K562 (cell line): ENCODE data around the gene USP49. TPM values are rescaled to one million over a fixed set of nuclear protein-coding genes. Genes with fewer than 3 reads are reported as not detected.
A peak's percentile ranks its signal among the peaks of the same experiment; 100 is the strongest.

Experiments
- ARID3A ChIP-seq: IDR thresholded peaks from 2 replicates; pipeline ENCODE4 v1.6.1; 2012; ENCODE audit warnings: low read depth, low read length, improper control_type of control experiment, borderline replicate concordance
- CBFA2T2 ChIP-seq: fragments of 450-650 bp; conservative IDR thresholded peaks from 2 replicates; pipeline ENCODE4 v1.6.1; 2017; ENCODE audit warnings: mild to moderate bottlenecking
- ETS1 ChIP-seq: conservative IDR thresholded peaks from 2 replicates; pipeline ENCODE4 v1.6.1; 2011; ENCODE audit warnings: low read depth, mild to moderate bottlenecking, low read length; ENCODE audit not compliant: control insufficient read depth
- FUS ChIP-seq: fragments of 200-400 bp; formaldehyde crosslinking; optimal IDR thresholded peaks from 2 replicates; pipeline ENCODE3; 2017; ENCODE audit warnings: low read depth, low read length
- HES1 ChIP-seq: fragments of 450-650 bp; IDR thresholded peaks from 2 replicates; pipeline ENCODE4 v1.6.1; 2016; ENCODE audit warnings: low read depth, mild to moderate bottlenecking, moderate library complexity
- KAT7 ChIP-seq: sonication (generic); formaldehyde crosslinking; IDR thresholded peaks from 2 replicates; pipeline ENCODE4 v1.8.0; 2022; ENCODE audit warnings: missing genetic modification reagents, mild to moderate bottlenecking, borderline replicate concordance
- KDM2B ChIP-seq: fragments of 250-450 bp; sonication (Bioruptor Pico); IDR thresholded peaks from 2 replicates; pipeline ENCODE4 v1.8.0; 2021; ENCODE audit warnings: mild to moderate bottlenecking, moderate library complexity
- MECOM ChIP-seq: fragments of 250-450 bp; sonication (Bioruptor Pico); IDR thresholded peaks from 2 replicates; pipeline ENCODE4 v1.8.0; 2022; ENCODE audit warnings: inconsistent platforms
- MEIS2 ChIP-seq: fragments of 450-650 bp; IDR thresholded peaks from 2 replicates; pipeline ENCODE4 v1.6.1; 2014; ENCODE audit warnings: mild to moderate bottlenecking; ENCODE audit not compliant: partially characterized antibody
- NELFE ChIP-seq: IDR thresholded peaks from 2 replicates; pipeline ENCODE4 v1.6.1; 2011; ENCODE audit warnings: mild to moderate bottlenecking; ENCODE audit not compliant: insufficient read depth, insufficient read length
- SMAD4 ChIP-seq: fragments of 250-450 bp; sonication (Bioruptor Pico); conservative IDR thresholded peaks from 2 replicates; pipeline ENCODE4 v1.8.0; 2021; ENCODE audit warnings: inconsistent platforms, mild to moderate bottlenecking, moderate library complexity
- USF1 ChIP-seq: sonication (generic); formaldehyde crosslinking; IDR thresholded peaks from 2 replicates; pipeline ENCODE4 v1.9.0; 2022; ENCODE audit warnings: mild to moderate bottlenecking, missing genetic modification reagents
- XRCC5 ChIP-seq: fragments of 200-400 bp; formaldehyde crosslinking; IDR thresholded peaks from 2 replicates; pipeline ENCODE4 v1.6.1; 2017; ENCODE audit warnings: low read depth, mild to moderate bottlenecking, low read length
- ZNF586 ChIP-seq: fragments of 450-650 bp; formaldehyde crosslinking; conservative IDR thresholded peaks from 2 replicates; pipeline ENCODE4 v1.4.0; 2020; ENCODE audit warnings: mild to moderate bottlenecking, moderate library complexity
- polyA plus RNA-seq, 8 experiments: library from polyadenylated mRNA; depleted of rRNA in 4 of 8; stranded (reverse) in 5 of 8; unstranded in 3 of 8; fragments of >200 nt; fragmentation: Nextera tagmentation in 2 of 8; fragmentation: Illumina TruSeq in 1 of 8; extraction: Ambion mirVana in 2 of 8; extraction: Trizol in 1 of 8; gene quantifications; 2 replicates each; pipeline versions ENCODE4 v1.2.1 to v1.2.3, GENCODE V29; 2011 to 2014; ENCODE audit warnings: inconsistent platforms in 1 of 8, missing spikeins in 1 of 8
- total RNA-seq, 7 experiments: library from RNA; depleted of rRNA in 6 of 7; stranded (reverse); fragments of >200 nt in 6 of 7; fragmentation: Illumina TruSeq in 2 of 7; extraction: Trizol in 2 of 7; gene quantifications; 2 replicates each; pipeline versions ENCODE4 v1.2.1 to v1.2.3, GENCODE V29; 2011 to 2021; ENCODE audit warnings: low replicate concordance in 1 of 7

USP49 gene
- total and polyA plus RNA-seq, 9 of the 15 experiments (the other 6 are each of a cell fraction or from before 2014, with no cell fraction given): 1.0 to 9.9 (median 6.5) TPM

GRCh38 chr6:41941280-41942066 lies 46.3 kb upstream of the USP49 start, which contains the start of gene CCND3 (continued):
- no peak for TF ChIP-seq HES1
- TF ChIP-seq FUS: no peak
- no peak for TF ChIP-seq CBFA2T2
- peak; percentile 90 for TF ChIP-seq KDM2B (CRISPR knock-in tag)
- peak; percentile 60; the same call in 1 of the 2 replicates for TF ChIP-seq KAT7 (CRISPR knock-in tag)
- 0 out of 2 replicates have a peak, but pooled peaks have one; percentile 32 for TF ChIP-seq ARID3A
- peak; percentile 68; the same call in 1 of the 2 replicates for TF ChIP-seq SMAD4 (CRISPR knock-in tag)
- no peak for TF ChIP-seq MEIS2
- TF ChIP-seq NELFE: no peak
- no peak for TF ChIP-seq USF1 (CRISPR knock-in tag)
- no peak for TF ChIP-seq MECOM
- TF ChIP-seq ETS1: peak; percentile 92
- 0 out of 2 replicates have a peak, but pooled peaks have one; percentile 10 for TF ChIP-seq XRCC5
- TF ChIP-seq ZNF586 (CRISPR knock-in tag): no peak
